ENCODE results near the gene SAP30BP.

Gene SAP30BP

GRCh38 chr17:75738218-75738802, 71.2 kb downstream of the SAP30BP start:
- no peak for DNase-seq (ENCODE audit: low read depth in 2 of 2)

GRCh38 chr17:75739174-75739573, 72.0 kb downstream of the SAP30BP start:
- DNase-seq (ENCODE audit: low read depth in 2 of 2) = no peak

DNA sequence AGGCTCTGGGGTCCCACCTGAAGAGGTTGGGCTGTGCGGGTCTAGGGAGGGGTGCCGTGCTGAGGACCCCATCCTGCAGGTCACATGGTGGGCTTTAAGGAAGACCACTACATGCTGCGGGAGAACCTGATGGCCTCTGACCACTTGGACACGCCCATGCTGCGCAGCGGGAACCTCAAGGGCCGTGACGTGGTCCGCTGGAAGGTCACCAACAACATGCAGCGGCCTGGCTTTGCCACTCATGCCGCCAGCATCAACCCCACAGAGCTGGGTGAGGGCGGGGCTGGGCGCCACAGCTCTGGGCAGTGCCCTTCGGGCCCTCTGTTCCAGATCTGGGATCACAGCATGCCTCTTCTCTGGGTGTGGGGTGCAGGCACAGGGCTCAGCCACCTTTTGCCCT, 72.7 kb downstream of the SAP30BP start:
- DNase-seq (ENCODE audit: low read depth in 2 of 2) = no peak

- no peak for DNase-seq (ENCODE audit: low read depth in 2 of 2)
These were observed 73.1 kb downstream of the SAP30BP start for GRCh38 chr17:75740215-75740614.

GRCh38 chr17:75740631-75741077, 73.5 kb downstream of the SAP30BP start:
- no peak for DNase-seq (ENCODE audit: low read depth in 2 of 2)

DNA sequence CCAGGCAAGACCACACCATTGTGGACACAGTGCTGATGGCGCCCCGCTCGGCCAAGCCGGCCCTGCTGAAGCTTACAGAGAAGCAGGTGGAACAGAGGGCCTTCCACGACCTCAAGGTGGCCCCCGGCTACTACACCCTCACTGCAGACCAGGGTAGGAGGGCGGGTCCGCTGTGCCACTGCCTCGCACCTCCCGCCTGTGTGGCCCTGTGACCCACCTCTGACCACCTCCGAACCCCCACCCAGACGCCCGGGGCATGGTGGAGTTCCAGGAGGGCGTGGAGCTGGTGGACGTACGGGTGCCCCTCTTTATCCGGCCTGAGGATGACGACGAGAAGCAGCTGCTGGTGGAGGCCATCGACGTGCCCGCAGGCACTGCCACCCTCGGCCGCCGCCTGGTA, 75.2 kb downstream of the SAP30BP start:
- DNase-seq (ENCODE audit: low read depth in 2 of 2) = no peak

DNA sequence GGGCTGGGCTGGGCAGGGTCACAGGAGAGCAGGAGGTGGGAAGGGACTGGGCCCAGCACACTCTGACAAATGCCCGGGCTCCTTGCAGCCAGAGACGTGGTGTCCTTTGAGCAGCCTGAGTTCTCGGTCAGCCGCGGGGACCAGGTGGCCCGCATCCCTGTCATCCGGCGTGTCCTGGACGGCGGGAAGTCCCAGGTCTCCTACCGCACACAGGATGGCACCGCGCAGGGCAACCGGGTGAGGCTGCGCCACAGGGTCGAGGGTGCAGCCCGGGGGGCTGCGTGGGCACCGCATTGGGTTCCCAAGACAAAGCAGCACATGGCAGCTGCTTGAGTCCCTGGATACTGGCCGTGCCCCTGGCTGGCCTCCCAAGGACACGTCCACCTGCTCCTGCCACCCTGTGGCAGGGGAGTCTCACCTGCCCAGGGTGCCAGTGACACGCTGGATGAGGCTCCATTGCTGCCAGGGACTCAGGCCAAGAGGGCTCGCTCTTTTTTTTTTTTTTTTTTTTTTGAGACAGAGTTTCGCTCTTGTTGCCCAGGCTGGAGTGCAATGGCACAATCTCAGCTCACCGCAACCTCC, 76.6 kb downstream of the SAP30BP start:
- DNase-seq (ENCODE audit: low read depth in 2 of 2) = no peak

GRCh38 chr17:75748706-75749105, 81.6 kb downstream of the SAP30BP start:
- DNase-seq (ENCODE audit: low read depth in 2 of 2) = no peak

DNA sequence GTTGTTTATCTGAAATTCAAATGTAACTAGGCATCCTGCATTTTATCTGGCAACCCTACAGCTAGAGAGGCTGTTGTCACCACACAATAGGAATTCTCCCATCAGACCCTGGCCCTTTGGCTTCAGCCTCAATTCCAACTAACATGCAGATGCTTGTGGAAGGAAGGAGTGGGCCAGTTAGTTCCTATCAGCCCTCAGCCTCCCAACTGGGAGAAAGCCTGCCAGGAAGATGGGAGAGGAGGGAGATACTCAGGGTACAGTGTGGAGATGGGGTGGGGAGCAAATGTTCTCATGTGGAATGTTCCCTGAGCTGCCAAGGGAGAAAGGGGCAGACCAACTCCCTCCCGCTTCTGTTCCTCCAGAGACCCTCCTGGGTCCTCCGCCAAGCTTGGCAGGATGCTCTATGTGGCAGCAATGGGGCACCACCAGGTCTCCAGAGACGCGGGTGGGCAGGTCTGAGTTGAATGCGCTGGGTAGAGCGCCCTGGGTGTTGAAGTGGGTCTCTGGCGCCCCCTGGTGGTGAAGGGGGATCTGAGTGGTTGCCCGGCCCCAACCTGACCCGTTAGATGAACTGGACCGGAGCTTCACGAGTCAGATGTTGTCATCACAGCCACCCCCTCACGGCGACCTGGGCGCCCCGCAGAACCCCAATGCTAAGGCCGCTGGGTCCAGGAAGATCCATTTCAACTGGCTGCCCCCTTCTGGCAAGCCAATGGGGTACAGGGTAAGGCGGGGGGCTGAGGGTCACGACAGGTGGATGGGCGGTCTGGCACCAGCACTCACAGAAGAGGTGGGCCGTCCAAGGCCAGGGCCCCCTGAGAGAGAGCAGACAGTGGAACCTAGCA, 82.6 kb downstream of the SAP30BP start:
- peak; percentile 76 to 77 for DNase-seq (ENCODE audit: low read depth in 2 of 2)

DNA sequence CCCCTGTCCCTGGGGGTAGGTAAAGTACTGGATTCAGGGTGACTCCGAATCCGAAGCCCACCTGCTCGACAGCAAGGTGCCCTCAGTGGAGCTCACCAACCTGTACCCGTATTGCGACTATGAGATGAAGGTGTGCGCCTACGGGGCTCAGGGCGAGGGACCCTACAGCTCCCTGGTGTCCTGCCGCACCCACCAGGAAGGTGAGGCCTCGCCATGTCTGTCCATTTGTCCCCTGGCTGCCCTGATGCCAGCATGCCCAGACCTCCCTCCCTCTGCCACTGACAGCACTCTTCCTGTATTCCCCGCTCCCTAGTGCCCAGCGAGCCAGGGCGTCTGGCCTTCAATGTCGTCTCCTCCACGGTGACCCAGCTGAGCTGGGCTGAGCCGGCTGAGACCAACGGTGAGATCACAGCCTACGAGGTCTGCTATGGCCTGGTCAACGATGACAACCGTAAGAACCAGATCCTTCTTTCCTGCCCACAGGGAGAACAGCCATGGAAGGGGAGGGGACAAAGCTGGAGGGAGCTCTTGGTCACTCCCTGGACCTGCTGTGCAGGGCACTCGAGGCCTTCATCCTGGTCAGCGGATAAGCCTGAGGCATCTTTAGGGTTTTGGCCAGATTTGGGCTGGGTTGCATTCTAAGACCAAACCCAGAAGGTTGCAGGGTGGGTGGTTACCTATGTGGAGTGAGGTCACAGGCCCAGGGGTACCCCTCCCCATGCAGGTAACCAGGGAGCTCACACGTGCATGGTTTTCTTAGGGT, 83.7 kb downstream of the SAP30BP start:
- no peak for DNase-seq (ENCODE audit: low read depth in 2 of 2)

DNA sequence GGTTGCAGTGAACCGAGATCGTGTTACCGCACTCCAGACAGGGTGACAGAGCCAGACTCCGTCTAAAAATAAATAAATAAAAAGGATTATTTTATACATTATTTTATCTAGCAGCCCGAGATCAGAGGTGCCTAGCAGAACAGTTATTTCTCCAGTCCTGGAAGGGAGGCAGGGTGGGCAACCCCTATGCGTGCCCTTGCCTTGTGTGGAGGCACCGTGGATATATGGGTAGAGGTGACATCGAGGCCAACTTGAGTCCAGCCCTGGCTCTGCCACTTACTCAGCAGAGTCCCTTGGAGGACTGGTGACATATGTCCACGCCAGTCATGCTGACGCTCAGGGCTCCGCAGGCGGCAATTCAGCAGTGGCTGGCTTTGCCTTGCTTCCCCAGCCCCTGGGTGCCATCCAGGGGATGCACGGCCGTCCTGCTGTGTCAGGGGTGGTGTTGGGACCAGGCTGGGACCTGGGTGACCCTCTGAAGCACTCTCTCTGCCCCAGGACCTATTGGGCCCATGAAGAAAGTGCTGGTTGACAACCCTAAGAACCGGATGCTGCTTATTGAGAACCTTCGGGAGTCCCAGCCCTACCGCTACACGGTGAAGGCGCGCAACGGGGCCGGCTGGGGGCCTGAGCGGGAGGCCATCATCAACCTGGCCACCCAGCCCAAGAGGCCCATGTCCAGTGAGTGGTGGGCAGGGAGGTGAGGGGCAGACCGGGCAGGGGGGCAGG, 84.7 kb downstream of the SAP30BP start:
- DNase-seq (ENCODE audit: low read depth in 2 of 2) = no peak

DNA sequence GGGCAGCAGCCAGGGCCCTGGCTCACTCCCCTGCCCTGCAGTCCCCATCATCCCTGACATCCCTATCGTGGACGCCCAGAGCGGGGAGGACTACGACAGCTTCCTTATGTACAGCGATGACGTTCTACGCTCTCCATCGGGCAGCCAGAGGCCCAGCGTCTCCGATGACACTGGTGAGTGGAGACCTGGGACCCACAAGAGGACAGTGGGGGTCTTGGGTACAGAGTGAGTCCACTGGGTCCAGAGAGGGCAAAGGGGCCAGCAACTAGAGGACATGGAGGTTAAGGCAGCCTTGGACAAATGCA, 85.2 kb downstream of the SAP30BP start:
- DNase-seq (ENCODE audit: low read depth in 2 of 2) = no peak

DNA sequence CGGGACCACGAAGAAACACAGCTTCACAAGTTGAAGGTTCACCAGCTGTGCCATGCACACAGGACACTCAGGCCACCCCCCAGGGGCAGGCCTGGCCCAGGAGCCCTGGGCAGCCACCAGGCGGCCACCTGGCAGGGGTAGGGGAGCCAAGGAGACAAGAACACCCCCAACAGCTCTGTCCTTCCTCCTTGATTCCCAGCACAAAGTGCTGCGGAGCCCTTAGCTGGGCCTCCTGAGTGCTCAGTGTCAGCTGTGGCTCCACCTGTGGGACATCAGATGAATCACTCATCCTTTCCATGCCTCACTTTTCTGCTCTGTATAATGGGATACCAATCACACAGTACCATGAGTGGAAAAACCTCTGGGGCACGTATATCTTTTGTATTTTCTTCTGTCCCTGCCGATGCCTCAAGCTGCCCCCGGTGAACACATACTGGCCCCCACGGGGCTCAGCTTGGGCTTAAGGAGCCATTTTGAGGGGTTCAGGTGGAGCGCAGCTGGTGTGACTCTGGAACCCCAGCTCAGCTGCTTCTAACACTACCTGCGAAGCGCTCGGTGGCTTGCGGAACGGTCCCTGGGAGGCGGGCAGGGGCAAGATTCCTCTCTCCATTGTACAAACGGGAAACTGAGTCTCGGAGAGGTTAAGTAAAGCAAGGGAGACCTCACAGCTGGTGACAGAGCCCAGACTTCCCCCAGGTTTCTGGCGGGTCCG, 85.8 kb downstream of the SAP30BP start:
- DNase-seq (ENCODE audit: low read depth in 2 of 2) = no peak

DNA sequence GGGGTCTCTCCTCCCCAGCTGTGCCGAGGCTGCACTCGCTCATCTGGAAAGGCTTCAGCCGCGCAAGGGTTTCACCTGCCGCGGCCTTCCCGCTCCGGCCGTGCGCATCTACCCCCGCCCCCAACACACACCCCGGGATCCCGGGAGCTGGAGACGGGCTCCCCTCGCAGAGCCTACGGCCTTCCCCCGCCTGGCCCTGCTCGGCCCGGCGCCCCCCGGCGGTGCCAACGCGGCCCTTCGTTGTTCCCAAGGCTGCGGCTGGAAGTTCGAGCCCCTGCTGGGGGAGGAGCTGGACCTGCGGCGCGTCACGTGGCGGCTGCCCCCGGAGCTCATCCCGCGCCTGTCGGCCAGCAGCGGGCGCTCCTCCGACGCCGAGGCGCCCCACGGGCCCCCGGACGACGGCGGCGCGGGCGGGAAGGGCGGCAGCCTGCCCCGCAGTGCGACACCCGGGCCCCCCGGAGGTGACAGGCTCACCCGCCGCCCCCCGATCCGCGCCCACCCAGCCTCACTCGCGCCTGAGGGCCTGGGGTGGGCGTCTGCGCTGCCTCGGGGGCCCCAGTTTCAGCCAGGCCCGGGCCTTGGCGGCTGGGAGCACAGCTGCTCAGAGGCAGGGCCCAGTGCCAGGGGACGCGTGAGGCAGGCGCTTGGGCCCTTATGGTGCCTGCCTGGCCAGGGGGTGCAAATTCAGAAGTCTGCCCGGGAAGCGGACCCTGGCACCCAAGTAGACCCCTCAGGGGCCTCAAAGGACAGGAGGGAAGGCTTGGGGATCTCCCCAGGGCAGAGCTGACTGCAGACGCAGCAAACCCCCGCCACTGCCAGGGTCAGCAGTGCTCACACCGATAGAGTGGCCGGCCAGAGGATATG, 86.6 kb downstream of the SAP30BP start:
- peak; percentile 29 to 70 for DNase-seq (ENCODE audit: low read depth in 2 of 2)

- no peak for DNase-seq (ENCODE audit: low read depth in 2 of 2)
These were observed 87.5 kb downstream of the SAP30BP start for GRCh38 chr17:75754378-75755204.

DNA sequence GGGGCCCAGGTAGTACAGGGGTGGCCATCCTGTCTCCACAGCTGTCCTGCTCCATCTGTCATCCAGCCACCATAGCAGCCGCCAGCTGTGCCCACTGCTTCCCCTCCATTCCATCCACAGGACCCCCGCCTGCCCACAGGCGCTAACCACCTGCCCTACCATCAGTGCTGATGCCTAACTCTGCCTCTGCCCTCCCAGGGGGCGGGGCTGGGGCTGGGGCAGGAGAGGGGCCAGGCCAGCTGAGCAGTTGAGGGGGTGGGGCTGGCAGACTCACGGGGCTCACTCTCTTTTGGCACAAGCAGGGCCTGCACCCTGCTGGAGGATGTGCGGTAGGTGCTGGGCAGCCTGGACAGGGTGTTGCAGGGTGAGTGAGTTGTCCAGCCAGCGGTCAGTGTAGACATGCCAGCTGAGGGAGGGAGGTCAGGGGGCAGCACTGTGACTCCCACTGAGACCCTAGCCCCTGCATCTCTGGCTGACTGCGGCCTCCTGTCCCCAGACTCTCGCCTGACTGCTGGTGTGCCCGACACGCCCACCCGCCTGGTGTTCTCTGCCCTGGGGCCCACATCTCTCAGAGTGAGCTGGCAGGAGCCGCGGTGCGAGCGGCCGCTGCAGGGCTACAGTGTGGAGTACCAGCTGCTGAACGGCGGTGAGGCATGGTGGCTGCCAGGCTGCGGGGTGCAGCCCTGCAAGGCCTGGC, 88.2 kb downstream of the SAP30BP start:
- no peak for DNase-seq (ENCODE audit: low read depth in 2 of 2)

DNA sequence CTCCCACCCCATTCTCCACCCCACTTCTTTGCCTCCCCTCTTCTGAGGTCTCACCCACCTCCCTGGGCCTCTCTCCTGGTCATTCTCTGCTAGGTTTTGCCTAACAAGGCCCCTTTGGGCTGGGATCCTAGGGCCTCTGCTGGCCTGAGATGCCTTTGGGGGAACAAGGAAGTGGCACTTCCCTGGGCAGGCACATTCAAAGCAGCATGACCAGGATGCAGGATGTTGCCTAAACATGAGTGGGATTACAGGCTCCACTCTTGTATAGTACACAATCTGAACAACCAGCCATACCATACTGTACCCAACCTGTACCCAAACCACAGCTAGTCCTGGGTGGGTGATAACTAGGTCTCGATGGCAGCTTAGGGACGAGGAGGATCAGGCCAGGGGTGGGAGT, 88.9 kb downstream of the SAP30BP start:
- no peak for DNase-seq (ENCODE audit: low read depth in 2 of 2)

DNA sequence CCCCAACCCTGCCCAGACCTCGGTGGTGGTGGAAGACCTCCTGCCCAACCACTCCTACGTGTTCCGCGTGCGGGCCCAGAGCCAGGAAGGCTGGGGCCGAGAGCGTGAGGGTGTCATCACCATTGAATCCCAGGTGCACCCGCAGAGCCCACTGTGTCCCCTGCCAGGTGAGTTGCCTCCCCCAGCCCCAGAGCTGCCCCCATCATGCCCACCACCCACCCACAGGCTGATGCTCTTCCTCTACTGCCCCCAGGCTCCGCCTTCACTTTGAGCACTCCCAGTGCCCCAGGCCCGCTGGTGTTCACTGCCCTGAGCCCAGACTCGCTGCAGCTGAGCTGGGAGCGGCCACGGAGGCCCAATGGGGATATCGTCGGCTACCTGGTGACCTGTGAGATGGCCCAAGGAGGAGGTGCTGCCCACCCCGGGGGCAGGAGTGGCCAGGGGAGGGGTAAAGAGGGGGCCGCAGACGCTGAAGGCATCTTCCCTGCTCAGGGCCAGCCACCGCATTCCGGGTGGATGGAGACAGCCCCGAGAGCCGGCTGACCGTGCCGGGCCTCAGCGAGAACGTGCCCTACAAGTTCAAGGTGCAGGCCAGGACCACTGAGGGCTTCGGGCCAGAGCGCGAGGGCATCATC, 89.4 kb downstream of the SAP30BP start:
- DNase-seq (ENCODE audit: low read depth in 2 of 2) = no peak
